ENCODE measurements around the gene TMED5. TPM values are rescaled to one million over a fixed set of nuclear protein-coding genes. Genes with fewer than 3 reads are reported as not detected.

TMED5 gene
- total RNA-seq, 4 donors from 2014 or later, result 28.7 to 47.9 (median 39.1) TPM

GRCh38 chr1:93200086-93200620 lies 19.9 kb upstream of the TMED5 start:
- no peak for TF ChIP-seq POLR2A (IDR thresholded peaks at IDR 0.05)
- TF ChIP-seq CTCF (IDR thresholded peaks at IDR 0.05), result no peak
- intact Hi-C loops (cut with DNase I), result no loop called here

GRCh38 chr1:93199150-93199549 lies 18.9 kb upstream of the TMED5 start:
- H3K27ac ChIP-seq, result no peak overlapping the region
- intact Hi-C loops (cut with DNase I), result no loop called here
- no peaks in the 10 kb centered on the region for H3K4me1 ChIP-seq
- DNase-seq, result no peak
- H3K36me3 ChIP-seq, result peaks cover 0 to 9% (median 0%) of the 10 kb centered on the region in 3 donors
- H3K27me3 ChIP-seq, result no peaks in the 10 kb centered on the region
- WGBS, 2 donors, result 100% methylated on average over 2 to 5 of the region's 9 CpGs
- H3K9me3 ChIP-seq, result no peaks in the 10 kb centered on the region
- H3K4me3 ChIP-seq, result no peak overlapping the region
- TF ChIP-seq CTCF (IDR thresholded peaks at IDR 0.05) (no peak), POLR2A (IDR thresholded peaks at IDR 0.05) (no peak)

More at GRCh38 chr1:93200086-93200620, 19.9 kb upstream of the TMED5 start:
- DNase-seq, result no peak
- no peaks in the 10 kb centered on the region for H3K9me3 ChIP-seq
- H3K27ac ChIP-seq, result no peak overlapping the region
- WGBS, 2 donors, result 82 to 86% methylated on average over 3 to 6 of the region's 6 CpGs
- H3K27me3 ChIP-seq, result no peaks in the 10 kb centered on the region
- no peaks in the 10 kb centered on the region for H3K4me1 ChIP-seq
- no peak overlapping the region for H3K4me3 ChIP-seq
- peaks cover 0 to 9% (median 0%) of the 10 kb centered on the region in 3 donors for H3K36me3 ChIP-seq

- no peak for DNase-seq
- TF ChIP-seq POLR2A (IDR thresholded peaks at IDR 0.05) (no peak), CTCF (IDR thresholded peaks at IDR 0.05) (no peak)
- intact Hi-C loops (cut with DNase I), result no loop called here
- no peaks in the 10 kb centered on the region for H3K4me1 ChIP-seq
- H3K4me3 ChIP-seq, result no peak overlapping the region
- WGBS, 2 donors, result 86 to 91% methylated on average over 1 of the region's 1 CpG
- no peak overlapping the region for H3K27ac ChIP-seq
- H3K36me3 ChIP-seq, result peaks cover 0 to 9% (median 0%) of the 10 kb centered on the region in 3 donors
- no peaks in the 10 kb centered on the region for H3K27me3 ChIP-seq
- H3K9me3 ChIP-seq, result no peaks in the 10 kb centered on the region
Observed at GRCh38 chr1:93196591-93196990, 16.4 kb upstream of the TMED5 start.

- no peak overlapping the region for H3K27ac ChIP-seq
- no peaks in the 10 kb centered on the region for H3K4me1 ChIP-seq
- DNase-seq, result no peak
- WGBS, 2 donors, result 79 to 88% methylated on average over 4 of the region's 4 CpGs
- H3K4me3 ChIP-seq, result no peak overlapping the region
- intact Hi-C loops (cut with DNase I), result no loop called here
- H3K9me3 ChIP-seq, result no peaks in the 10 kb centered on the region
- no peaks in the 10 kb centered on the region for H3K27me3 ChIP-seq
- no peak for TF ChIP-seq POLR2A (IDR thresholded peaks at IDR 0.05)
- no peak for TF ChIP-seq CTCF (IDR thresholded peaks at IDR 0.05)
- peaks cover 0 to 9% (median 0%) of the 10 kb centered on the region in 3 donors for H3K36me3 ChIP-seq
Observed at GRCh38 chr1:93194231-93194990, 14.2 kb upstream of the TMED5 start.

DNA sequence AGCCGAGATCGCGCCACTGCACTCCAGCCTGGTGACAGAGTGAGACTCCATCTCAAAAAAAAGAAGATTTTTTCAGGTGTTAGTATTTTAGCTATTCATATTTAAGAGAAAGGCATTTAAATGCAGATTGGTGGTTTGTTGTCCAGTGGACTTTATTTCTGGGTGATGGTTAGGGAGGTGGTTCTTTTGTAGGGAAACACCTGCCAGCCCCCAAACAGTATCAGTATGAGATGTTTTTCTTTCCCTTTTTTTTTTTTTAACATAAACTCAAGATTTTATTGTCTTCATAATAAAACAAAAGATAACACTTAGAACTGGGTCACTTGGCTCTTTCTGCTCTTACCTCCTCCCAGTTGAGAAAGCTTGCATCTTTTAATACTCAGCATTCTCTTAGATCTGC lies 10.2 kb upstream of the TMED5 start:
- H3K36me3 ChIP-seq, result peaks cover 0 to 1% (median 0%) of the 10 kb centered on the region in 3 donors
- no peaks in the 10 kb centered on the region for H3K9me3 ChIP-seq
- H3K27ac ChIP-seq, result no peak overlapping the region
- intact Hi-C loops (cut with DNase I), result no loop called here
- WGBS, 2 donors, result 98 to 100% methylated on average over 3 of the region's 3 CpGs
- no peak overlapping the region for H3K4me3 ChIP-seq
- H3K27me3 ChIP-seq, result no peaks in the 10 kb centered on the region
- H3K4me1 ChIP-seq, result no peaks in the 10 kb centered on the region
- no peak for DNase-seq
- TF ChIP-seq POLR2A (IDR thresholded peaks at IDR 0.05) (no peak), CTCF (IDR thresholded peaks at IDR 0.05) (no peak)

All from esophagus squamous epithelium (tissue), 5 donors.